SK-N-SH (cell line): ENCODE data around the gene IMPA2.

Experiments
- NFIC ChIP-seq: IDR thresholded peaks from 2 replicates; pipeline ENCODE4 v1.4.0; 2012; ENCODE audit warnings: borderline replicate concordance
- POLR2AphosphoS5 ChIP-seq: IDR thresholded peaks from 2 replicates; pipeline ENCODE4 v1.6.1; 2012; ENCODE audit warnings: low read depth, low read length
- RFX5 ChIP-seq: IDR thresholded peaks from 2 replicates; pipeline ENCODE4 v1.6.1; 2012; ENCODE audit warnings: mild to moderate bottlenecking, improper control_type of control experiment, low read length
- SIN3A ChIP-seq: IDR thresholded peaks from 2 replicates; pipeline ENCODE4 v1.6.1; 2012; ENCODE audit warnings: low read depth, mild to moderate bottlenecking, low read length, moderate library complexity, borderline replicate concordance
- TCF12 ChIP-seq: IDR thresholded peaks from 2 replicates; pipeline ENCODE4 v1.4.0; 2012
- TEAD4 ChIP-seq: IDR thresholded peaks from 2 replicates; pipeline ENCODE4 v1.4.0; 2012; ENCODE audit warnings: mild to moderate bottlenecking, borderline replicate concordance; ENCODE audit not compliant: insufficient read depth
- TF ChIP-seq, protein P1 (sequence below): fragments of 200-600 bp; sonication (generic); IDR thresholded peaks from 2 replicates; pipeline ENCODE4 v1.6.1; 2017; ENCODE audit warnings: antibody characterized with exemption, mild to moderate bottlenecking, moderate library complexity
- TF ChIP-seq, protein P2 (sequence below): fragments of 150-350 bp; IDR thresholded peaks from 2 replicates; pipeline ENCODE4 v1.6.1; 2017; ENCODE audit warnings: antibody characterized with exemption, low read length, low read depth, borderline replicate concordance
- TF ChIP-seq, protein P3 (sequence below): IDR thresholded peaks from 2 replicates; pipeline ENCODE4 v1.6.1; 2012; ENCODE audit warnings: mild to moderate bottlenecking, low read depth, low read length, moderate library complexity
- TF ChIP-seq, protein P4 (sequence below): IDR thresholded peaks from 2 replicates; pipeline ENCODE4 v1.4.0; 2012; ENCODE audit warnings: low read depth
- TF ChIP-seq, protein P5 (sequence below): fragments of 150-350 bp; IDR thresholded peaks from 2 replicates; pipeline ENCODE4 v1.6.1; 2016; ENCODE audit warnings: mild to moderate bottlenecking, low read depth, low read length

DNA sequence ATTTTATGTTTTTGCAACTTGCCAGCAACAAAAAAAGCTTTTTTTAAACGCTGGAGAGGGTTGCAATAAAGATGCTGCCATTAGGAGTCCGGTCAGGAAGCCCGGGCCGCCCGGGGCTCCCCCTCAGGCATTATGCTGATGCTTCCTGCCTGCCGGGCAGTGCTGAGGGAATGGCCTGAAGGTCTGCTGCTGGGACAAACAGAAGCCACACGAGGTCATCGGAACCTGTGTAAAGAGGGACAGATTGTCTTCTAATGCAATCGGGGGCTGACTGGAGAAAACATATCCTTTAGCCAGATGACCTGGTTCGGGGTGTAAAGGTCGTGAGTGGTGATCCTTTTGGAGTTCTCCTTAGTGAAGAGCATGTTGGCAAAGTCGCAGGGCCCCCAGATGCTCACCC, 2.3 kb downstream of the IMPA2 start:
- TF ChIP-seq, protein P1, sequence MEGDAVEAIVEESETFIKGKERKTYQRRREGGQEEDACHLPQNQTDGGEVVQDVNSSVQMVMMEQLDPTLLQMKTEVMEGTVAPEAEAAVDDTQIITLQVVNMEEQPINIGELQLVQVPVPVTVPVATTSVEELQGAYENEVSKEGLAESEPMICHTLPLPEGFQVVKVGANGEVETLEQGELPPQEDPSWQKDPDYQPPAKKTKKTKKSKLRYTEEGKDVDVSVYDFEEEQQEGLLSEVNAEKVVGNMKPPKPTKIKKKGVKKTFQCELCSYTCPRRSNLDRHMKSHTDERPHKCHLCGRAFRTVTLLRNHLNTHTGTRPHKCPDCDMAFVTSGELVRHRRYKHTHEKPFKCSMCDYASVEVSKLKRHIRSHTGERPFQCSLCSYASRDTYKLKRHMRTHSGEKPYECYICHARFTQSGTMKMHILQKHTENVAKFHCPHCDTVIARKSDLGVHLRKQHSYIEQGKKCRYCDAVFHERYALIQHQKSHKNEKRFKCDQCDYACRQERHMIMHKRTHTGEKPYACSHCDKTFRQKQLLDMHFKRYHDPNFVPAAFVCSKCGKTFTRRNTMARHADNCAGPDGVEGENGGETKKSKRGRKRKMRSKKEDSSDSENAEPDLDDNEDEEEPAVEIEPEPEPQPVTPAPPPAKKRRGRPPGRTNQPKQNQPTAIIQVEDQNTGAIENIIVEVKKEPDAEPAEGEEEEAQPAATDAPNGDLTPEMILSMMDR, result no peak
- TF ChIP-seq TEAD4 (no peak), SIN3A (no peak), POLR2AphosphoS5 (no peak), RFX5 (no peak), TCF12 (no peak), NFIC (no peak)
- TF ChIP-seq, protein P2, sequence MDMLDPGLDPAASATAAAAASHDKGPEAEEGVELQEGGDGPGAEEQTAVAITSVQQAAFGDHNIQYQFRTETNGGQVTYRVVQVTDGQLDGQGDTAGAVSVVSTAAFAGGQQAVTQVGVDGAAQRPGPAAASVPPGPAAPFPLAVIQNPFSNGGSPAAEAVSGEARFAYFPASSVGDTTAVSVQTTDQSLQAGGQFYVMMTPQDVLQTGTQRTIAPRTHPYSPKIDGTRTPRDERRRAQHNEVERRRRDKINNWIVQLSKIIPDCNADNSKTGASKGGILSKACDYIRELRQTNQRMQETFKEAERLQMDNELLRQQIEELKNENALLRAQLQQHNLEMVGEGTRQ, result no peak
- TF ChIP-seq, protein P3, sequence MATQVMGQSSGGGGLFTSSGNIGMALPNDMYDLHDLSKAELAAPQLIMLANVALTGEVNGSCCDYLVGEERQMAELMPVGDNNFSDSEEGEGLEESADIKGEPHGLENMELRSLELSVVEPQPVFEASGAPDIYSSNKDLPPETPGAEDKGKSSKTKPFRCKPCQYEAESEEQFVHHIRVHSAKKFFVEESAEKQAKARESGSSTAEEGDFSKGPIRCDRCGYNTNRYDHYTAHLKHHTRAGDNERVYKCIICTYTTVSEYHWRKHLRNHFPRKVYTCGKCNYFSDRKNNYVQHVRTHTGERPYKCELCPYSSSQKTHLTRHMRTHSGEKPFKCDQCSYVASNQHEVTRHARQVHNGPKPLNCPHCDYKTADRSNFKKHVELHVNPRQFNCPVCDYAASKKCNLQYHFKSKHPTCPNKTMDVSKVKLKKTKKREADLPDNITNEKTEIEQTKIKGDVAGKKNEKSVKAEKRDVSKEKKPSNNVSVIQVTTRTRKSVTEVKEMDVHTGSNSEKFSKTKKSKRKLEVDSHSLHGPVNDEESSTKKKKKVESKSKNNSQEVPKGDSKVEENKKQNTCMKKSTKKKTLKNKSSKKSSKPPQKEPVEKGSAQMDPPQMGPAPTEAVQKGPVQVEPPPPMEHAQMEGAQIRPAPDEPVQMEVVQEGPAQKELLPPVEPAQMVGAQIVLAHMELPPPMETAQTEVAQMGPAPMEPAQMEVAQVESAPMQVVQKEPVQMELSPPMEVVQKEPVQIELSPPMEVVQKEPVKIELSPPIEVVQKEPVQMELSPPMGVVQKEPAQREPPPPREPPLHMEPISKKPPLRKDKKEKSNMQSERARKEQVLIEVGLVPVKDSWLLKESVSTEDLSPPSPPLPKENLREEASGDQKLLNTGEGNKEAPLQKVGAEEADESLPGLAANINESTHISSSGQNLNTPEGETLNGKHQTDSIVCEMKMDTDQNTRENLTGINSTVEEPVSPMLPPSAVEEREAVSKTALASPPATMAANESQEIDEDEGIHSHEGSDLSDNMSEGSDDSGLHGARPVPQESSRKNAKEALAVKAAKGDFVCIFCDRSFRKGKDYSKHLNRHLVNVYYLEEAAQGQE, result no peak
- TF ChIP-seq, protein P4, sequence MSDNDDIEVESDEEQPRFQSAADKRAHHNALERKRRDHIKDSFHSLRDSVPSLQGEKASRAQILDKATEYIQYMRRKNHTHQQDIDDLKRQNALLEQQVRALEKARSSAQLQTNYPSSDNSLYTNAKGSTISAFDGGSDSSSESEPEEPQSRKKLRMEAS, result no peak
- TF ChIP-seq, protein P5, sequence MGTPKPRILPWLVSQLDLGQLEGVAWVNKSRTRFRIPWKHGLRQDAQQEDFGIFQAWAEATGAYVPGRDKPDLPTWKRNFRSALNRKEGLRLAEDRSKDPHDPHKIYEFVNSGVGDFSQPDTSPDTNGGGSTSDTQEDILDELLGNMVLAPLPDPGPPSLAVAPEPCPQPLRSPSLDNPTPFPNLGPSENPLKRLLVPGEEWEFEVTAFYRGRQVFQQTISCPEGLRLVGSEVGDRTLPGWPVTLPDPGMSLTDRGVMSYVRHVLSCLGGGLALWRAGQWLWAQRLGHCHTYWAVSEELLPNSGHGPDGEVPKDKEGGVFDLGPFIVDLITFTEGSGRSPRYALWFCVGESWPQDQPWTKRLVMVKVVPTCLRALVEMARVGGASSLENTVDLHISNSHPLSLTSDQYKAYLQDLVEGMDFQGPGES, result no peak
